Measurements from ENCODE around the gene ST6GALNAC3.

ST6GALNAC3 gene

GRCh38 chr1:76230842-76231281 is 156.3 kb downstream of the ST6GALNAC3 start:
- no peaks in the 10 kb centered on the region for H3K4me1 ChIP-seq (ENCODE audit: control insufficient read depth, insufficient read depth, low read length)
- ChIA-PET POLR2A (no interaction called here), CTCF (no interaction called here)
- no peaks in the 10 kb centered on the region for H3K9me3 ChIP-seq (ENCODE audit: control insufficient read depth, insufficient read depth, low read depth, low read length)
- H3K27ac ChIP-seq (ENCODE audit: extremely low read depth, low read depth, low read length) = no peak overlapping the region
- no peak overlapping the region for H3K4me3 ChIP-seq (ENCODE audit: low read depth, low read length)
- TF ChIP-seq SALL2 (tag by site-specific recombination; IDR thresholded peaks at IDR 0.05; ENCODE audit: borderline replicate concordance) (no peak), ZNF324 (tag by site-specific recombination; IDR thresholded peaks at IDR 0.05) (no peak), ZIC2 (tag by site-specific recombination; IDR thresholded peaks at IDR 0.05) (no peak), GLIS1 (tag by site-specific recombination; IDR thresholded peaks at IDR 0.05) (no peak), MEIS1 (CRISPR knock-in tag; IDR thresholded peaks at IDR 0.05; ENCODE audit: borderline replicate concordance) (no peak), ZNF366 (tag by site-specific recombination; conservative IDR thresholded peaks at IDR 0.05) (no peak), ZNF157 (tag by site-specific recombination; IDR thresholded peaks at IDR 0.05) (no peak), KLF16 (tag by site-specific recombination; IDR thresholded peaks at IDR 0.05) (no peak), ZNF24 (tag by site-specific recombination; IDR thresholded peaks at IDR 0.05) (no peak), PRDM6 (tag by site-specific recombination; IDR thresholded peaks at IDR 0.05) (no peak), ZNF571 (tag by site-specific recombination; IDR thresholded peaks at IDR 0.05) (no peak)
- H3K36me3 ChIP-seq (ENCODE audit: control insufficient read depth in 2 of 2, insufficient read depth in 1 of 2, low read length in 2 of 2) = no peaks in the 10 kb centered on the region

- Histone ChIP-seq H3K36me3 (ENCODE audit: control insufficient read depth in 2 of 2, insufficient read depth in 1 of 2, low read length in 2 of 2) (no peaks in the 10 kb centered on the region), H3K27ac (ENCODE audit: extremely low read depth, low read depth, low read length) (no peak overlapping the region), H3K9me3 (ENCODE audit: control insufficient read depth, insufficient read depth, low read depth, low read length) (no peaks in the 10 kb centered on the region), H3K4me3 (ENCODE audit: low read depth, low read length) (no peak overlapping the region), H3K4me1 (ENCODE audit: control insufficient read depth, insufficient read depth, low read length) (no peaks in the 10 kb centered on the region)
- ChIA-PET CTCF (interaction anchor here (0.6 kb wide), 2 partner anchors 142 to 1908 kb away, joined by 3 read pairs; no protein-coding TSS in a partner anchor), POLR2A (no interaction called here)
- TF ChIP-seq ZNF544 (tag by site-specific recombination; IDR thresholded peaks at IDR 0.05) (no peak), ZNF768 (tag by site-specific recombination; IDR thresholded peaks at IDR 0.05) (no peak), ZNF777 (tag by site-specific recombination; IDR thresholded peaks at IDR 0.05; ENCODE audit: borderline replicate concordance) (no peak), ZSCAN5A (tag by site-specific recombination; IDR thresholded peaks at IDR 0.05) (no peak), ZNF623 (tag by site-specific recombination; IDR thresholded peaks at IDR 0.05) (no peak), SP2 (tag by site-specific recombination; IDR thresholded peaks at IDR 0.05) (no peak), ZNF37A (tag by site-specific recombination; IDR thresholded peaks at IDR 0.05) (no peak)
Observed at GRCh38 chr1:76231320-76231719, 156.8 kb downstream of the ST6GALNAC3 start.

GRCh38 chr1:76232666-76233065 is 158.1 kb downstream of the ST6GALNAC3 start:
- ChIA-PET CTCF (no interaction called here), POLR2A (no interaction called here)
- Histone ChIP-seq H3K27ac (ENCODE audit: extremely low read depth, low read depth, low read length) (no peak overlapping the region), H3K4me3 (ENCODE audit: low read depth, low read length) (no peak overlapping the region), H3K9me3 (ENCODE audit: control insufficient read depth, insufficient read depth, low read depth, low read length) (no peaks in the 10 kb centered on the region), H3K36me3 (ENCODE audit: control insufficient read depth in 2 of 2, insufficient read depth in 1 of 2, low read length in 2 of 2) (no peaks in the 10 kb centered on the region), H3K4me1 (ENCODE audit: control insufficient read depth, insufficient read depth, low read length) (no peaks in the 10 kb centered on the region)
- no peak for TF ChIP-seq ZNF654 (tag by site-specific recombination; IDR thresholded peaks at IDR 0.05; ENCODE audit: low read depth)
- TF ChIP-seq HIC1 (tag by site-specific recombination; IDR thresholded peaks at IDR 0.05) = no peak
- no peak for TF ChIP-seq ZNF433 (tag by site-specific recombination; IDR thresholded peaks at IDR 0.05; ENCODE audit: low read depth)
- TF ChIP-seq ZNF132 (tag by site-specific recombination; IDR thresholded peaks at IDR 0.05; ENCODE audit: borderline replicate concordance) = no peak

All from HEK293 (cell line).